ENCODE results near the gene NALCN.
A peak's percentile ranks its signal among the peaks of the same experiment; 100 is the strongest.

NALCN gene

DNA sequence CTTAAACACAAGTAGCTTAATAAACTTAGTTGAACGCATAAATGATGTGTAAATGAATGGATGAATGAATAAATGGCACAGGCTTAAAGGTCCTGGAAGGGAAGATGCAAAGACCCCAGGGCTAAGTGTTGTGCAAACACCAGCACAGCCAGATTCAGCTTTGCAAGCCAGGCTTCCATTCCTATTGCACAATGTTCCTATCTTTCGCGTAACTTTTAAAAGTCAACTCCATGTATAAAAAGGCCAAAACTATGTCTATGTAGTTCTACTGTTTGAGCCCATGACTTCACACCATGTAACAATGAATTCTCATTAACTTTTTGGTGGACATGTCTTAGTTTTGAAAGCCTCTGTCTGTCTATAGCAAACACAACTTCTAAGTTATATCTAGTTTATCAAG, 226.0 kb downstream of the NALCN start:
- DNase-seq = no peak

DNA sequence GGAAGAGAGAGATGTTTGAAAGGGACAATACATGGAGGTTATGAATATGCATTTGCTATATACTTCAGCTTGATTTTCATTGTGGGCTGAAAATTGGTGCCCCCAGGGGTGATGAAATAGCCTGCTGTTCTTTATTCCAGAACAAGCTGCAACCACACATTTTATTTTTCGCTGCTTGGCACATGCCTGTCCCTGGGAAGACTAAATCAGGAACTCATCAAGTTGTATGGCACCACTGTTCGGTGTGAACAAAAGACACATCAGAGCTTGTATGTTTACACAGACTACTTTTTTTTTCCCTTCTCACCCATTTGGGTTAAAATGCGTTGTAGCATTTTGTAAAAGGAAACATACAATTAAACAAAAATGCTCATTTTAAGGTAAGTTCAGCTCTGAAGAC, 230.7 kb downstream of the NALCN start:
- DNase-seq = no peak

DNA sequence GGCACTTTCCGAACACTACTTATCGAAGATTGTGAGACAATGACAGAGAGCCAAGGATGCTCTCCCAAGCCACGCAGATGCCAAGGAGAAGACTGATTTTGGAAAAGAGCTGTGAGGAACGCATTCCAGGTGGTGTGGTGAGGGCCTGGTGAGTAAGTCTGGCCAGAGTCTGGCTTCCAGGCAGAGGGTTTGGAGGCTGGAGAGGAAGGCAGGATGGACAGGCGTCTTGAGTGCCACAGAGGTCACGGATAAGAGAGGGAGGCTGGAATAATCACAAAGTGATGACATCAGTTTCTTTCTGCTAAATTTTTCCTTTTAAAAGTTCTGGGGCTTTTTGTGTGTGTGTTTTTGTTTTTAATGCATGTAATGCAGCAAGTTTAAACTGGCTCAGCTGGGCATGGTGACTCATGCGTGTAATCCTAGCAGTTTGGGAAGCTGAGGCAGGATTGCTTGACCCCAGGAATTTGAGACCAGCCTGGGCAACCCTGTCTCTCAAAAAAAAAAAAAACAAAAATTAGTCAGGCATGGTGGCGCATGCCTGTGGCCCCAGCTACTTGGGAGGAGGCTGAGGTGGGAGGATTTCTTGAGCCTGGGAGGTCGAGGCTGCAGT, 235.1 kb downstream of the NALCN start:
- DNase-seq = no peak

DNA sequence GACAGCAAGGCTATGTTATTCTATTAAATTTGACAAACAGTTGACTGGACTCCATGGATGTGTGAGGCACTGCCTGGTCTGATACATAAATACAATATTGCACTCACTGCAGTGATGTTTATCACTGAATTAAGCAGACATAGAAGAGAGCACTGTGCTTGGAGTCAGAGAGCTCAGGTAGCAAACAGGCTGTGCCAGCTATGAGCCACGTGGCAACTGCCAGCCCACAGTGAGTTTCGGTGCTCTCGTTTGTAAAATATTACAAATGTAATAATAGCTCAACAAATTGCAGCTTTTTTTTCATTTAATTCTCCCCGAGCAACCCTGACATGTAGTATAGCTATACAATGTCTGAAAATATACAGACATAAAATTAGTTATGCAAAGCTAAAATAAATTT, 237.3 kb downstream of the NALCN start:
- no peak for DNase-seq

DNA sequence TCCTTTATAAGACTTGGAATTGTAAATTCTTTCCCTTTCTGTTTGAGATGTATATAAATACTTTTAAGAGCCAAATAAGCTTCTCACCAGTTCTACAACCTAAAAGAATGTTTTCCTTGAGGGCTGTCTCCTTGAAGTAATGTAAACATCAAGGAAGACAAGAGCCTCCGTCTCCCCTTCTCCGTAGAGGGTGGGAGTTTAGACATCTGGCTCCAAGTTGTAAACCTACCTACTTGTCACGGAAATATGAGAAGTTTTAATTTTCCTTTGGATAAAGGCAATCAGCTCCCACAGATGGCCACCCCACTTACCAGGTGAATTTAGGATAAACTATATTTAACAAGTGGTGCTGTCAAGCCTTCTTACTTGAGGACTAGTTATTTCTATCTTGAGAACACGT, 237.9 kb downstream of the NALCN start:
- peak; percentile 18 for DNase-seq

DNA sequence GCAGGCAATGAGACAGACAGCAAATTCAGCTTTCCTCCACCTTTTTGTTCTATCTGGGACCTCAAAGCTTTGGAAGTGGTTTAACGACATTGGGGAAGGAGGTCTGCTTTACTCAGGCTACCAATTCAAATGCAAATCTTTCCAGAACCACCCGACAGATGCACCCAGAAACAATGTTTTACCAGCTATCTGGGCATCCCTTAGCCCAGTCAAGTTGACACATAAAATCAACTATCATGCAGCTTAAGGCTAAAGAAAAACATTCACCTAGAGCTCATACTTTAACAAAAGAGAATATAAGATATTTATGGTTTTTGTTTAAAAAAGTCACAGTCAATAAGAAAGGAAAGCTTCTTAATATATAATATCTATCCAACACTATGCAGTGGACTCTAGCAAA, 246.0 kb downstream of the NALCN start:
- no peak for DNase-seq

DNA sequence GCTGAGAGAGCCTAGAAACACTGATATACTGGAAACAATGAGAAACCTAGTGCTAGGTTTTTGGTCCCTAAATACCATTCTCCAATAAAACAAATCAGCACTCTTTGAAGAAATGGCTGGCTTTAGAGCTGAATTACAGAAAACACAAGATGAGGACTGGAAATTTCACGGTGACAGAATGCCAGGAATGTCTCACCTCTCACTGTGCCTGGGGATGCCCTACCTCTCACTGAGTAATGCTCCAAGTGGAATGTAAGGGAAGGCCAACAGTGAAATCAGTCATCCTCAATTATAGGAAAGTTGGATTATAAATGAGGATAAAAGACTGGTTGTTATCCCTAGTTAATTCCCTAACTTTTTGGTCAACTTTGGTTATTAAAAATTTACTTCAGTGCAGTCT, 259.0 kb downstream of the NALCN start:
- DNase-seq = no peak

DNA sequence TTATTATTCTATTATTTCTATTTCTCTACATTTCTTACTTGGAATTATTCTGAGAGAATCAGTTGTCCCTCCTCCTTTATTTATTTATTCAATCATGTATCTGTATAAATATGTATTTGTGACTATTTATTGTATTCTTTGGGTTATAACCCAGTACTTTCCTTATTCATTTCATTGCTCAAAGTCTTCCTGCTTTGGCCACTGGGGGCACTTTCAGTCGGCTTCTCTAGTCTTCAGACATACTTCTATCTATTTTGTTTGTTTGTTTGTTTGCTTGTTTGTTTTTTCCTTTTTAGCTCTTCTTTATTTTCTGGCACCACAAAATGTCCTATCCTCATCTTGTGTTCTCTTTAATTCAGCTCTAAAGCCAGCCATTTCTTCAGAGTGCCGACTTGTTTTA, 260.4 kb downstream of the NALCN start:
- DNase-seq = no peak

DNA sequence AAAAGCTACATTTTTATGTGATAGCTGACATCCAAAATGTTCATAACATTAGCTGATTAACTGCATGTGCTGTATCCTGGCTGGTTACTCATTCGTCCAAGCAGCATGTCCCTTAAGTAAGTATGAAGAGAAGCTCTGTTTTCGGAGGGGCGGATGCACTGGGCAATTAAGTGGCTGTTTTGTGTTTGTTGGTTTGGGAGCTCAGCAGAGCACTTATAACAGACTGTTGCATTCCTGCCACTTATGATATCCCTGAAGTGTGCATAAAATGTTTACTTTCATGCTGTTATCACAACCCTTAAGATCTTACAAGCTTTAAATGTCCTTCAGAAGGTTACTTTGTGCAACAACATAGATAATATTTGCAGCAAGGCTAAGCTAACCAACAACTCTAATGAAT, 264.1 kb downstream of the NALCN start:
- peak; percentile 95 for DNase-seq

DNA sequence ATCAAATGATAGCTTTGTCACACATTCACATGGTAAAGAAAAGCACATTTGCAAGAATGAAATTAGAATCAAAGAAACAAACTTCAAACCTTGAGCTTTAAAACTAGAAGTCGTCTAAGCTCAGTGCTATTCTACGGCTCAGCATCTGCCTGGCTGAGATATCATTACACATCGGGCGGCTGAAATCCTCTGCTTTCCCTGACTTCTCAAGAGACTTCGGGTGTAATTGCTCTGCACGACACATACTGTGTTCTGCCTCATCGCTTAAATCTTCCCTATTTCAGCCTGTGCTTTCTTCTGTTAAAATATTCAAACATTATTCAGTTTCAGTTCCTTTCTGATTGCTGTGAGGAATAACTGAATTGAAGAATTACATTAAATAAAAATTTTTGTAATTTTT, 265.3 kb downstream of the NALCN start:
- peak; percentile 21 for DNase-seq

DNA sequence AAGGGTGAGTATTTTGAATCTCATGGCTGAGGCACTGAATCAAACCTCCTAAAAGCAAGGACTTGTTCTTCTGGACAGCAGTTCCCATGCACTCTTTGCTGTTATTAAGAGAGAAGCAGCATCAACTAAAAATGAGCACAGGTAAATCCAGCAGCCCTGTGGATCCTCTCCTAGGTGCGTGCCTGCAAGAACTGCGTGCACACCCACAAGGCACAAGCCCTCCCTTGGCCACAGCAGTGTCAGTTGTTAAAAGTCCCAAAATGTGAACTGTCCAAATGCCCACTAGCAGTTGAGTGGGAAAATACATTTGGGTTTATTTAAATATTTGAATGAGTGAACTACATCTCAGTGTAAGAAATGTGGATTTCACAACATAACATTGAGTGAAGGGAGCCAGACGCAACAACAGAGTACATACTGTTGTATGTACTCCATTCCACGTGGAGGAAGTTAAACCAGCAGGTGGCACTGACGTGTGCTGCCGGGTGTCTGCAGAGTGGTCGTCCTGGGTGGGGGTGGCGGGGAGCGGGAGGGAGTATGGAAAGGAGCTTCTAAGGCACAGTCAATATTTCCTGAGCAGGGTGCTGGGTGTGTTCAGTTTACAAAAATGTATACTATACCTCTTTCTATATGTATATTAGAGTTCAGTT, 266.4 kb downstream of the NALCN start:
- no peak for DNase-seq

DNA sequence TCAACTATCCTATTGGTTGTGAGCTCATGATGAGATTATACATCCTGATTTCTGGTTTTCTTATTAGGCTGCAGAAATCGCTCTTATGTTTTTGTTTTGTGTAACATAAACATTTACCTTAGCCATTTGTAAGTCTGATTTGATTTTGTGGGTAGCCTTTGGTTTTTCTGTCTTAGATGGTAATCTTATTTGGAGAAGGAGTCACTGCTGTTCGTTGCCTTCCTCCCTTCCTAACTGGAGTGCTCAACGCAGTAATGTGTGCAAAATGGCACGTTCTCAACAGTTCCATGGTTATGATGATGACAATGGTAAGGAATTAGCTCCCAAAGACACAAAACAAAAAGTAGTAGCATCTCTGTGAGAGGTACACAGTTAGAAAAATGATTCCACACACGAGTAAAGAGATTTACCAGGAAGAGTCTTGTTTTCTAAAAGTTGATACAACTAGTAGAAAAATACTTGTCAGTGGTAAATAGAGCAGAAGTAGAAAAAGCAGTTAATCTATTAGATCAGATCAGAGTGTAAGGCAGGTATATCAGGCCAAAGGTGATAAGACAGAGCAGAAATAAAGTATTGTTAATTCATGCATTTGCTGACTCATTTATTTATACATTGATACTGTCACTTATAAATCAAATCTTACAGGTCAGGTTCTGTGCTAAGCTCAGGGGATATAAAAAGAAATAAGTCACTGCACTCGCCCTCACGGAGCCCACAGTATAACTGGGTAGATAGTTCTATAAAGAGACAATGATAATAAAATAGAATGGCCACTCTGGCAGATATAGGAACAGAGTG, 270.0 kb downstream of the NALCN start:
- no peak for DNase-seq

DNA sequence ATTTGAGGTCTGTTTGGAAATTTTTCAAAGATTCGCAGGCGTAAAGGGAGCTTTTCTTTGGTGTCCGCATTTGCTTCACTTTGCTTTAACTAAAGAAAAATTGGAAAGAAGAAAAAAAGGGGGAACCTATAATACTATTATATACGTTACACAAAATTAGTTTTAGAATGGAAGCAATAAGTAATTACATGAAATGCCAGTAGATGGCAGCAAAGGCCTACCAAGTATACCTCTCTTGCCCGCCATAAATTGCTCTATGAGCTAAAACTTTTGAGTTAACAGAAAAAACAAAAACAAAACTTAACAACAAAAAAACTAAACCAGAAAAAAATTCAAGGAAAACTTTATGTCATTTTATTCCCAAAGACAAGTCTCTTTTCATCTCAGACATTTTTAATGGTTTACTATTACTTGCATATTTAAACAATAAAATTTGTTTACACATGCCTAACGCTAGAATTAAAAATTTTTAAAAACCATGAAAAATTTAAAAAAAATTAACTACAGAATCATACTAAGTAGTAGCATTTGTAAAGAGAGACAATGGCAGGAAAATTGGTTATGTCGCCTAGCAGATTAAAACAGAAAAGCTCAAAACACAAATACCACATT, 271.4 kb downstream of the NALCN start:
- DNase-seq = peak; percentile 30

DNA sequence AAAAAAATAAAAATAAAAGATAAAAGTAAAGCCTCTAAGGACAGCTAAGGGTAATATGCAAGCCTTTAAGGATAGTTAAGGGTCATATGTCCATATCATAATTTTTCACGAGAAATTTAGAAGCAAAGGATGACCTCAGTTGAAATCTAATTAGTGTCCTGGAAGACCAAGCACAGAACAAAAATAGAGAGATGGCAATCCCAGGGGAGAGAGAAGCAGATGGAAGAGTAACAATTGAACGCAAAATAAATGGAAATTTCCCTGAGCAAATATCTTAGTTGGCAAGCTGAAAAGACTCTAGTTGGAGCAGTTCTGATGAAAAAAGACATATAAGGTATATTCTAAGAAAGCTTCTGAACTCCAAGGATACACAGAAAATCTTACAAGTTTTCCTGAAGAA, 275.4 kb downstream of the NALCN start:
- DNase-seq = no peak

DNA sequence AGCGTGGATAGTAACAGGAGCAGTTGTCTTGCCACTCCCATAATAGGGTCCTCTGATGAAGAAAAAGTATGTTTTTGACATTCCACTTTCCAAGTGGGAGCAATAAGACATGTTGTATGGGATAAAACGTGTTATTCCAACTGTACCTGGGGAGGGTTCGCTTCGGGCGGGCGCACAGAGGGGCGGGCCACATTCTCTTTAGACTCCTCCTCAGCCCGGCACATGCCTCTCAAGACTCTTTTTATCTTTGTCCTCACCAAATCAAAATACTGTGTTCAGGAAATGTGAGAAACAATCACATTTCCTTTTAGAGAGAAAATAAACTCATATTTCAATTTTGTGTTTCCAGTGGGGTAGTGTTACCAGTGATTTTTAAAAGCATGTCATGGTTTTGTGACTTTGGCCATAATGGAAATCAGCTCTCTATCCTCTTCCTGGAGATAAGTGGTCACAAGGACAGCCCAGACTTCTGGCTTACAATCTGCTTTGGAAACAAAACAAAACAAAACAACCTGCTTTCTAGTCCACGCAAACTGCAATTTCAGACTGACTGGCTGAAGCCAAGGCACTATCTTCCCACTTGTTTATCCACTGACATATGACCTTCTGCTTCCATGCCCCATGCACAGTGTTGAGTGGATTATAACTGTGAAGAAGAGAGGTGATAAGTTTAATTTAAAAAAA, 276.1 kb downstream of the NALCN start:
- peak; percentile 39 for DNase-seq

DNA sequence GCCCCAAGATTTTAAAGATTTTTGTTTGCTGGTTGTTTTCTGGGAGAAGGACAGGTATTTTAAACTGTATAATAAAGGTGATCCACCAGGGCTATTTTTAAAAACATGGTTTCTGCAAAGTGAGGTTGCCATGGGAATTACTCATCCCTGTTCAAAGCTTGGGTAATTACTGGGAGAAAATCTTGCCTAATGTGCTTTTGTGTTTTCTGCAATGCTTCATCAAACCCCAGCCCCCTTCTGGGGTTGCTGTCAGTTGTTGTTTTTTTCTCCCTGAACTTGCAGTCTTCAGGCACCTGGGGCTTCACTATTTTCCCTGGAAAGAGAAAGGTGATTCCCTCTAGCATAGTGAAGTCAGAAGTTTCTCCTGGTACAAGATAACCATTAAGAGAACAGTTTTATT, 277.2 kb downstream of the NALCN start:
- DNase-seq = no peak

DNA sequence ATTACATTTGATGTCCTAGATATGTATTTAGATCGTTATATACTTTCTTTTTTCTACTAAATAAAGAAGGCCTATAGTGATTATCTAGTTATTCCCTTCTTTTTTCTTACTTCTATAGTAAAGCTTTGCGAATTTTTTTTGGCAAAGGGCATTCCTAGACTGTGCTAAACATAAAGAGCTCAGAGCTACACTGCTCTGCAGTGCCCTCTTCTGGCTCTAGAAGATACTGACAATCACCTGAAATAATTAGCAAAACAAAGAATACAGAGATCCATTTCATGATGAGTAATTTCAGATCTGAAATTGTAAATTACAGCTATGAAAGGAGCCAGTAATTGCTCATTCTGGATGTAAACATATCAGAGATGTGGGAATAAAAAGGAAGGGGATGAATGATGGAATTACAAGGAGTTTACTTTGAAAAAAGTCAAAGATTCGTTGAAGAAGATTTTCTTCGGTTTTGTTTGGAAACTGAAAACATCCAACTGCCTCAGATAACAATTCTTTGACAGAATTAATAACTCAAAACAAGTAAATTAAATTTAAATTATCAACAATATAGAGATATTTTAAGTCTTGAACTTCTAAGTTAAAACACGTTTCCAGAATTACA, 288.5 kb downstream of the NALCN start:
- no peak for DNase-seq

DNA sequence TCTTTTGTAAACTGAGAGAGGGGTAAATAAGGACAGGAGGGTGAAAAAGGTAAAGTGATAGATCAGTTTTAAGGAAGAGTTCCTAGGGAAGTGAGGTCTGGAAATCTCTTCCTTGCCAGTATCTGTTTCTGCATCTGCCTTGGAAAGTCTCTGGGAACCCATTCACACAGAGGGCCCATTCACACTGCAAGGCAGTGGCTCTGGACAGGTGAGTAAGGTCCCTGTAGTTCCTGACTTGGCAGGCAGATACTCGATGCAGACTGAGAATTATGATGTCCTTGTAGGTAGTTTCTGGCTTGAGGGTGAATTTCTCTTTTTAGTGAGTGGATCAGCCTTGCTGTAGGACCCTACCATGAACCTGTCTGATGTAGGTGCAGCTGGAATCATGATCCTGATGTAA, 293.3 kb downstream of the NALCN start:
- DNase-seq = no peak

DNA sequence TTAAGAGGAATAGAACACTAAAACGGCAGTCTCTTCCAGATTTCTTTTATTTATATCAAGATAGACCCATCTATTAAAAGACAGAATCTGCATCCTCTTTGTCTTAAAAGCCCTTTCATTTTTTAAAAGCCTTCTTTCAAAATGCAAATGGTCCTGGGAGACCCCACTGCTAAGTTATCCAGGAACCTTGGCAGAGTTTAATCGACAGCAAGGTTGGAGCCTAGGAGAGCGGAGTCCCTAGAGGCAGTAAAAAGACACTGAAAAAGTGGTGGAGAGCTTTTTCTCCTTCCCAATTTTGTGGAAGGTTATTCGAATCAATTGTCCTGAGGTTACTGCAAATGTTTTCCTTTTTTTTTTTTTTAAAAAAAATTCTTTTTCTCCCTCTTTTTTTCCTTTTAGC, 294.7 kb downstream of the NALCN start:
- DNase-seq = no peak

DNA sequence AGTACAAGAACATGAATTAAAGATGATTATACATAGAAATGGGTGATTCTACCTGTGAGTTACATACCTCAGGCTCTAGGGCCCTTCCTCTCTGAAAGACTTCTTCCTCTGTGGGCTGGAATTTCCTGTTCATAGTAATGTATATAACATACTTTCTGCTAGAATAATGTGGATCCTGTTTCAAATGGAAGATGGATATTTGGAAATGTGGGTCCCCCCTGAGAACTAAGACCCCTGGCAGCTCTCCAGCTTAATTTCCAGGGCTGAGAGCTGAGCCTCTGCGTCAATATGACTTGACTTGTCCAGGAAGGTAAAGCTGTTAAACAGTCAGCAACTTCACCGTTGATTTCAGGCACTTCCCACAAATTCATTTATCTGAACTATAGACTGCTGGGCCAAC, 296.3 kb downstream of the NALCN start:
- no peak for DNase-seq

DNA sequence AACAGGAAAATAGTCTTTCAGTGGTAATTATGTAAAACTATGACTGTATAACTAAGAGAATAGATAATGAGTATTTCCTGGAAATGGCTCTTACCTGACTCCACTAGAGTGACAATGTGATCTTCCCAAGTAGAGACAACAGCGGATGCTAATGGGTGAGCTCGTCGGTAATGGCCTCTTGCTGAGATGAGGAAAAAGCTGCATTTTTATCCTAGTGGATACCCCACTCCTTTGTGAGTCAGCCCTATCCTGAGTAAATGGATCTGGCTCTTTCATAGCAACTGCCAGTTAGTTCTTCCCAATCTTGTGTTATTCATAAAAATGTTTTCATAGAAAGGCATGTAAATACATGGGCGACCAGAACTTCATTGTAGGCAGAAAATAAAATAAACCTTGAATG, 299.5 kb downstream of the NALCN start:
- no peak for DNase-seq

DNA sequence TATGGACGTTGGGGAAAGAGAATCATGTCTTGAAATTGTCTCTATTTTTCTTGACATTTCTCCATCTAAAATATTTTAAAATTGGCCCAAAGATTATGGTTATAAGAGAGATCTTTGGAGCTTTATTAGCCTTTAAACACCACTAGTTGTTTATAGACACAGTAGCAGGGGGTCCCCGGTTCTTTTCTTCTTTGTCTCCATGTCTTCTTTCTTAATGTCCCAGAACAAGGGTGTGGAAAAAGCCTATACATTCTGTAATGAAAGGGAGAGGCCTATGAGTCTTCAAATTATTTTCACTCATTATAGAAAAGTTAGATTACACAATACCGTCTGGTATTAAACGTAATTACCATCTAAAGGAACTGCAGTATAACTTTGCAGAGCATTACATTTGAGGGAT, 300.0 kb downstream of the NALCN start:
- DNase-seq = no peak

DNA sequence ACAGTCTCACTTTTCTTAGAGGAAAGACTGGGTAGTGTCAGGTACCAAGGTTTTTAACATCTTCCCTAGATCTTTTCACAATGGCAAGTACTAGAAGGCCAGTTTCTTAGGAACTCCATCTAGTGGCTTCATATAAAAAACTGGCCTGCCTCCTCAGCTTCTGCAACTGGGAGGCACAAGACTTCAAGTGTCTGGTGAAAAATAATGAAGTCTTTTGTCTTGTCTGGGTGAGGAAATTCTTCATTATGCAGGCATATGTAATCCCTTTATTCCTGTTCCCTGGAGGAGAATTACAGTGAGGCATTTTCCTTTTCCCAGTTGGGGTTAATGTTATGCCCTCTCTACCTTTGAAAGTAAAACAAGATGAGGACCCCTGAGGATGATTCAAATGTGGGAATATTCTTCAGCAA, 300.5 kb downstream of the NALCN start:
- DNase-seq = no peak

Measured in NCI-H187 treated with DMSO at 0.1 percent for 48 hours (cell line).